CD1c-positive myeloid dendritic cell (primary cell): ENCODE measurements around the gene PPP1R12C.
"Not testable (repeated sequence)": the region's sequence is repeated elsewhere in the genome, so short reads cannot be mapped to it uniquely, and the experiment has no call there.

Experiments
- DNase-seq: peaks from one replicate; pipeline ENCODE4 v3.0.0-alpha.2; 2016; ENCODE audit errors: extremely low spot score

The PPP1R12C gene

DNA sequence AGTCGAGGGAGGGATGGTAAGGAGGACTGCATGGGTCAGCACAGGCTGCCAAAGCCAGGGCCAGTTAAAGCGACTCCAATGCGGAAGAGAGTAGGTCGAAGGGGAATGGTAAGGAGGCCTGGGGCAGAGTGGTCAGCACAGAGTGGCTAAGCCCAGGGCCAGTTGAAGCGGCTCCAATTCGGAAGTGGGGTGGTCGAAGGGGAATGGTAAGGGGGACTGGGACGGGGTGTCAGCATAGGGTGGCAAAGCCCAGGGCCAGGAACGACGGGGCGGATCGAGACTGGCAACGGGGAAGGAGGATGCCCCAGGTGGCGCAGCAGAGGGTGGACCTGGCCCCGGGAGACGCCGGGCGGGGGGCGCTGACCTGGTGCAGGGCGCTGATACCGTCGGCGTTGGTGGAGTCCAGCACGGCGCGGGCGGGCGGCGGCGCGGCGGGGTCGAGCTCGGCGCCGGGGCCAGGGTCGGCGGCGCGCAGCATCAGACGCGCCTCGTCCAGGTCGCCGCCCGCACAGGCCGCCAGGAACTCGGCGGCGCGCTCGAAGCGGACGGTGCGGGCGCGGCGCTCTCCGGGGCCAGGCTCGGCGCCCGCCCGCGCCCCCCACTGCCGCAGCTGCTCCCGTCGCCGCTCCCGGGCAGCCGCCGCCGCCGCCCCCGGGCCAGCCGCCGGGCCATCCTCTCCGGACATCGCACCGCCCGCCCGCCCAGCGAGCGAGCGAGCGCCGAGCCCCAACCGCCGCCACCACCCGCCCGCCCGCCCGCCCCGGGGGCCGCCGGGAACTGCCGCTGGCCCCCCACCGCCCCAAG is at the start of gene PPP1R12C:
Gene PPP1R12C, minus strand, starts transcription at position 779 of the 804 bp plus-strand sequence. Its CDS starts 94 bp downstream, at position 685.
- DNase-seq, result peak; percentile 16

DNA sequence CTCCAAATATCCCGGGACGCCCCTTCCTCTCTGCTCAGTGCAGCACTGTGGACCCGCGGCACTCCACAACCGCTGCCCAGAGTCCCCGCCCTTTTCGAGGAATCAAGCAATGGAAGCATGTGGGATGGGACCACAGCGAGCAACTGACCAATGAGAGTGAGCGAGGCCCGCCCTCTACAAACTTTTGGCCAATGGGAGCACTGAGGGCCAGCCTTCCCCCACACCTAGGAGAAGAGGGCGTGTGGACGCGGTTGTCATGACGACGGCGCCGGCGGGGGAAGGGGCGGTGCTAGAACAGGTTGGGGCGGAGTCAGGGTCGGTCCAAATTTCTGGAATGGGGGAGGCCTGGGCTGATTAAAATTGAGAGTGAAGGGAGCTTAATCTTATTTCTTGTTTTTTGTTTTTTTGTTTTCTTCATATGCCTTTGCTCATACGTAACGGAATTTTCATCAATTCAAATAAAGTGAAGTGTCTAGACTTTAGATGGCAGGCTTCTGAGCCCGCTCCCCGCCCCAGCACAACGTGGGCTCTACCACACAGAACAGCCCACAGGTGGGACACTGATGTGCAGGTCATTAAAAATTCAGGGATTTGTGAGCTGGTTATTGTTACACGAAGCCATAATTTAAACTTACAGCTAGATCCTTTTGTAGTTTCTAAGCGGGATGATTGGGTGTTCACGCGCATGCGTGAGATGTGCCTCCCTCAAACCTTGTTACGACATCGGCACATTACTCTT is 49.3 kb upstream of the PPP1R12C start, which contains the start of gene DNAAF3:
Gene DNAAF3, minus strand, starts transcription at position 84 of the 739 bp plus-strand sequence. CDS start 200 bp downstream, outside the sequence.
- DNase-seq, result peak; percentile 86

DNA sequence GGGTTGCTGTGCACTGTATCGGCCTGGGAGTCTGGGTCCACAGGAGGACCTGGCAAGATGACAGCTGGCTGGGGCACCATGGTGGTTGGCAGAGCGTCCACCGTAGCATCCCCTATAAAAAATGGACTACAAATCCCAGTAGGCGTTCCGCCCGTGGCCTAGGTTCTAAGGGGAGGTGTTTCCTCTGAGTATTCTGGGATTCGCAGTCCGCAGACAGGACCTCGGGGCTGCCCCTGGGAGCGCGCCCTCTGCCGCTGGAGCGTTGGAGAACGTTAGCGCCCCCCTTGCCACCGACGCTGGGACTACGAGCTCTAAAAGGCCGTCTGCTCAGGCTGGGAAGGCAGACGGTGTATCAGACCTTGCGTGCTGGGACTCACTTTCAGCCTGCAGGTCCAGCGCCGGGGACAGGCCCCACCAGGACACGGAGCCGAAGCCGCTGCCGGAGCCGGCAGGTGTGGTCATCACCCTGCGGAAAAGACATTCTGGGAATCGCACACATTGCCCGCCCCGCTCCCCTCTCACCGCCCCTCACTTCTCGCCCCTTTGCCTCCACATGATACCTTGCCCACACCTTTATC is 48.6 kb upstream of the PPP1R12C start:
- peak; percentile 52 for DNase-seq

DNA sequence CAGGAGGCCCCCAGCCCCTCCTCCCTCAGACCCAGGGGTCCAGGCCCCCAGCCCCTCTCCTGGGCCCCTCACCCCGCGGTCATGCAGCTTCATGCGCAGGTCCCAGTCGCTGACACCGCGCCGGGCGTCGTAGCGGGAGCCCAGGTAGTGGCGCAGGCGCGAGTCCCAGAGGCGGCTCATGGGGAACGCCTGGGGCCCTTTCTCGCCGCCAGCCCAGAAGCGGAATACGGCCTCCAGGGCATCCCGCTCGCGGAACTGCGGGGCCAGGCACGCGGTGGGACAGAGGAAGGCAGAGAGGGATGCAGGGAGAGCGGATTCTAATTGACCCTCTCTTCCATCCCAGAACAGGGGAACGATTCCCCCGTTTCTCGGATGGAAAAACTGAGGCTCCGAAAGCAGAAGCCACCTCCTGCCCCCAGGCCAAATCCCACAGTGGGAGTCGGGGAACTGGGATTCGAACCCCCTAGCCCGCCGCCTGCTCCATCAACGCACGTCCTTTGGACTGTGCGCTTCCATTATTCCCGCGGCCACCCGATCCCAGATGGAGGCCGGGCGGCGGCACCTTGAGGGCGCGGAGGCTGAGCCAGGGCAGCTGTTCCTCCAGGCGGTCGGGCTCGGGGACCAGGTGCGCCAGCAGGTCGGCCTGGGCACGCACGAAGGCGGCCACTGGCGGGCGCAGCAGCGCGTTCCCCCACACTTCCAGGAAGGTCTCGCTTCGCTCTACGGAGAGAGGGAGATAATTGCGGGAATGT is 44.3 kb upstream of the PPP1R12C start:
- no peak for DNase-seq

- DNase-seq, result no peak
Observed at GRCh38 chr19:55160986-55161365, 43.5 kb upstream of the PPP1R12C start.

GRCh38 chr19:55160128-55160985 is 42.9 kb upstream of the PPP1R12C start:
- DNase-seq, result peak; percentile 94

DNA sequence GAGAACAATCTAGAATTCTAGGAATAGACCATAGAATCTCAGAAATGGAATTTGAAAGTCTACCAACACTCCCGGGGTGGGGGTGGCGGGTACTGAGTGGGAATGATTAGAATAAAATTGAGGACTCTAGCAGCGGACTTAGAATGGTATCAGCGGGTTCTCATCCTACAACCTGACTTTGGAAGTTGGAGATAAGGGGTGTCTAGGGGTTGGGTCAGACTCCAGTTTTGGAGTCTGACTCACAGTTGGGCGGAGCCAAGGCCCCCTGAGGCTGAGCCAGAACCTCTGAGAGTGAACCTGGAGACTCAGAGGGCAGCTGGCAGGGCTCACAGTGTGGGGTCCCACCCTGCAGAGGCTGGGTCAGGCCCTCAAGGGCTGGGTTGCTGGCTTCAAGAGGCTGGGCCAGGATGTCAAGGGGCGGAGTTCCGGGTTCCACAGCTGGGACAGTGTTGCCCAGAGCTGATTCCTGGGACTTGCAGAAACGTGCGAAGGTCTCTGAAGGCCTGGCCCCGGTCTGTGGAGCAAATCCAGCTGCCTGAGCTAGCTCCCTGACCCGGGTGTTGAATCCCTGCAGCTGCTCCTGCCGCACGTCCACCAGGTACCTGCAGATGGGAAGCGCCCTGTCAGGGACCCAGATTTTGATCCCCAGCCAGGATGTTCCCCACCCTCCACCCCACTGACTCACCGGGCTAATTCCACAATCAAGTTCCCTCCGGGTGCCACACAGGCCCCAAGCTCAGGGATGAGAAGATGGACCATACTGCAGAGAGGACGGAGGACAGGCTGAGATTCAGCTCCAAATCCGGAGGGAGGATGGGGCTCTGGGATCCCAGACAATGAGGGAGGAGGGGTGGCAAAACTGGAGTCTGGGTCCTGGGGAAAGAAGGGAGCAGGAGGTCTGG is 41.7 kb upstream of the PPP1R12C start:
- DNase-seq, result no peak

GRCh38 chr19:55158423-55158822 is 41.0 kb upstream of the PPP1R12C start:
- no peak for DNase-seq

- no peak for DNase-seq
Observed at GRCh38 chr19:55157064-55157908, 39.8 kb upstream of the PPP1R12C start, which contains the start of gene TNNI3. Gene TNNI3, minus strand, starts transcription at chr19:55157732. Its CDS starts 143 bp downstream, at chr19:55157589.

DNA sequence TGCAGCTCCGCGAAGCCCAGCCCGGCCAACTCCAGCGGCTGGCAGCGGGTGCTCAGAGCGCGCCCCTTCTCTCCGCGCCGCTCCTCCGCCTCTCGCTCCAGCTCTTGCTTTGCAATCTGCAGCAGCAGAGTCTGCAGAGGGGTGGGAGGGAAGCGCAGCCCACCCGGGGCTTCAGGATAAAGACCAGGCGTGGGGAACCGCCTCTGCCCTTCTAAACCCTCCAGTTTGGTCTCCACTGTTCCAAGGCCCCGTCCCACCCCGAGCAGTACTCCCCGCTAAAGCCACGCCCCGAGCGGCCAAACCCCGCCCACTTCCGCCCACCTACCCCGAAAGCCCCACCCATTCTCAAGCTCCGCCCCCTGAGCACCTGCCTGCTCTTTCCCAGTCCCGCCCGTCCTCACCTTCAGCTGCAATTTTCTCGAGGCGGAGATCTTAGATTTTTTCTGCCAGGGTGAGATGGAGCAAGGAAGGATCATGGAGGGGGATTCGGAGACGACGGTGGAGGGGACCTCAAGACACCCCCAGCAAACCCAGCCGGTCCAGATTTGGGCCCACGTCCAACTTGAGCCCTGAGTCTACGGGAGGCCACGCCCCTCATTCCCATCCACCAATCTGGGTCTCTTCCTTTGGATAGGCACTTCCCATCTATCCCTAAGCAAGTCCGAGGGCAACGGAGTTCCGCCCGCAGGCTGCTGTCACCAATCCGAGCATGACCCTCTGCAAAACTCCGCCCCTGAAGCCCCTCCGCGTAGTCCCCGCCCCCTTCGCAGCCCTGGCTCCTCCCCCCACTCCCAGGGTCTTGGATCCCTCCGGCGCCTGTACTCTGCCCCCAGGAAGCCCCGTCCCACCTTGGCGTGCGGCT is 39.0 kb upstream of the PPP1R12C start:
- no peak for DNase-seq

GRCh38 chr19:55155784-55156183 is 38.3 kb upstream of the PPP1R12C start:
- DNase-seq, result not testable (repeated sequence)

DNA sequence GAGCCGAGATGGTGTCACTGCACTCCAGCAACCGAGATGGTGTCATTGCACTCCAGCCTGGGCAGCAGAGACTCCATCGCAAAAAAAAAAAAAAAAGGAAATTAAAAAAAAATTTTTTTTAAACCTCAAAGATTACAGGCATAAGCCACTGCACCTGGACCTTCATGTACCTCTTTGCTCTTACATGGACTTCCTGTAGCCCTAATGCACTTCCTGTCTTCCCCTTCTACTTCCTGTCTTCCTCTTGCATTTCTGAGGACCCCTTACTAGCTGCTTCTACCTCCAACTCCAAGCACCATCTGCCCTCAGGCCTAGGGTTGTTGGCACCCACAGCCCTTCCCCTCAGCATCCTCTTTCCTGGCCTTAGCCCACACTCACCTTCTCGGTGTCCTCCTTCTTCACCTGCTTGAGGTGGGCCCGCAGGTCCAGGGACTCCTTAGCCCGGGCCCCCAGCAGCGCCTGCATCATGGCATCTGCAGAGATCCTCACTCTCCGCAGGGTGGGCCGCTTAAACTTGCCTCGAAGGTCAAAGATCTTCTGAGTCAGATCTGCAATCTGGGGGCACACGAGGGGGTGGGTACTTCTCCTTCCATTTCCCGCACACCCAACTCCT is 36.3 kb upstream of the PPP1R12C start:
- DNase-seq, result no peak

DNA sequence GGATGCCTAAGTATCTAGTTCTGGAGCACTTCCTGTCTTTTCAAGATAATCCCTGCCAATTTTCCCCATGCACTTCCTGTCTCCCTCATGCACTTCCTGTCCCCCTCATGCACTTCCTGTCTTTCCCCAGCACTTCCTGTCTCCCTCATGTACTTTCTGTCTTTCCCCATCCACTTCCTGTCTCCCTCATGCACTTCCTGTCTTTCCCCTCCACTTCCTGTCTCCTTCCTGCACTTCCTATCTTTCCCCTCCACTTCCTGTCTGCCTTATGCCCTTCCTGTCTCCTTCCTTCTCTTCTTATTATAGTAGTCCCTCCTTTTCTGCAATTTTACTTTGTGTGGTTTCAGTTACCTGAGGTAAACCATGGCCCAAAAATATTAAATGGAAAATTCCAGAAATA is 34.6 kb upstream of the PPP1R12C start:
- no peak for DNase-seq

- DNase-seq, result no peak
Observed at GRCh38 chr19:55149078-55150003, 31.9 kb upstream of the PPP1R12C start, which contains the start of gene TNNT1. Gene TNNT1, minus strand, starts transcription at chr19:55149206. Its CDS starts 2,049 bp downstream, at chr19:55147157.

DNA sequence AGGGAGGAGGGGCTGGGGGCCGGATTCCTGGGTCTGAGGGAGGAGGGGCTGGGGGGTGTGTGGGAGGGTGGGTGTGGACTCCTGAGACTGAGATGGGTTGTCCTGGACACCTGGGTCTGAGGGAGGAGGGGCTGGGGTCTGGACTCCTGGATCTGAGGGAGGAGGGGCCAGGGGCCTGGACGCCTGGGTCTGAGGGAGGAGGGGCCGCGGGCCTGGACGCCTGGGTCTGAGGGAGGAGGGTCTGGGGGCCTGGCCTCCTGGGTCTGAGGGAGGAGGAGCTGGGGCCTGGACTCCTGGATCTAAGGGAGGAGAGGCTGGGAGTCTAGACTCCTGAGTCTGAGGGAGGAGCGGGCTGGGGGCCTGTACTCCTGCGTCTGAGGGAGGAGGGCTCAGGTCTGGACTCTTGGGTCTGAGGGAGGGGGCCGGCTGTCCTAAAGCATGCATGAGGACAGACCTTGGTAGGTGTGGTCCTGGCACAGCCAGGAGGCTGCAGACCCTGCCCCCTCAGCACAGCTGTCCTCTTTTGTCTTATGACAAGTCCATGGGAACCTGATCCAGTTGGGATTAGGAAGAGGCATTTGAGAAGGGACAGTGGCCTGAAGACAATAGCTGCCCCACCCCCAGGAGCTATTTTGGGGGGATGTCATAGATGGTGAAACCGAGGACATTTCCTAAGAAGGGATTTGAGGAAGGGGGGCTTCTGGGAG is 30.3 kb upstream of the PPP1R12C start:
- DNase-seq, result no peak
